GM19455 (cell line): ENCODE measurements around the gene PBLD.
"Not testable (repeated sequence)": the region's sequence is repeated elsewhere in the genome, so short reads cannot be mapped to it uniquely, and the experiment has no call there.

Experiments
- ATAC-seq: cut with Tn5 transposase; IDR thresholded peaks from one replicate; pipeline ENCODE4 v1.9.1; 2021; ENCODE audit not compliant: unreplicated experiment

The PBLD gene

GRCh38 chr10:68331455-68332258 is 1.1 kb downstream of the PBLD start, which contains the start of gene HNRNPH3:
Gene HNRNPH3 (plus strand): TSS chr10:68332064. CDS start chr10:68337222, 5,158 bp downstream.
- ATAC-seq: peak; percentile 87

GRCh38 chr10:68330852-68331454 is 1.8 kb downstream of the PBLD start:
- no peak for ATAC-seq

DNA sequence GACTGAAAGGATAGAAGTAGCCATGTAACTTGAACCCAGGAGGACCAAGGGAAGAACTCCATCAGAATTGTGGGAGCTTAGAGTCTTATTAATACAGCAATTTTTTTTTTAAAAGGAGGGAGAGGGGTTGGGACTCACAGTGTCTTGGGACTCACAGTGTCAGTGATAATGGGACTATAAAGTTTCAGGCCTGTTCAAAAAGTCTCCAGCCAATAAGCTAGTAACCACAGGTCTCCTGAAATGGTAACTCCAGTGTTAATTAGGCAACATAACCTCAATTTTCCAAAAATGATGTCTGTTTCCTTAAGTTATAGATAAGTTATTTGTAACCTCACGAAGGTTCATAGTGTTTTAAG is 3.2 kb downstream of the PBLD start:
- no peak for ATAC-seq

GRCh38 chr10:68327889-68328786 is 4.6 kb downstream of the PBLD start:
- ATAC-seq: no peak

GRCh38 chr10:68324396-68324795 is 8.3 kb downstream of the PBLD start:
- not testable (repeated sequence) for ATAC-seq

DNA sequence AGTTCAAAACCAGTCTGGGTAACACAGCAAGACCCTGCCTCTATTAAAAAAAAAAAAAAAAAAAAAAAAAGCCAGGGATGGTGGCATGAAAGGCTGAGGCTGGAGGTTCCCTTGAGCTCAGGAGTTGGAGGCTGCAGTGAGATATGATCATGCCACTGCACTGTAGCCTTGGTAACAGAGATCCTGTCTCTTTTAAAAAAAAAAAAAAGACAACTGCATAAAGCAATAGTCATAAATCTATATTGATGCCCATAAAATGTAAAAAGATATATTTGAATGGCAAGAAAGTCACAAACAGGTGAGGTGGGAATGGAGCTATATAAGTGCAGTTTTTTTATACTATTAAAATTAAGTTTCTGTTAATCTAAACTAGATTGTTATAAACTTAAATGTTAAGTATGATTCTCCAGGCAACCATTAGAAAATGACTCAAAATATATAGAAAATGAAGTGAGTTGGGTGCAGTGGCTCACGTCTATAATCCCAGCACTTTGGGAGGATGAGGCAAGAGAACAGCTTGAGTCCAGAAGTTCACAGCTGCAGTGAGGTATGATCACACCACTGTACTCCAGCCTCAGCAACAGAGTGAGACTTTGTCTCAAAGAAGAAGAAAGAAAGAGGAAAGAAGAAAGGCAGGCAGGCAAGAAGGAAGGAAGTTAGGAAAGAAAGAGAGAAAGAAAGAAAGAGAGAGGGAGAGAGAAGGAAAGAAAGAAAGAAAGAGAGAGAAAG is 14.2 kb downstream of the PBLD start:
- no peak for ATAC-seq

GRCh38 chr10:68315582-68315981 is 17.1 kb downstream of the PBLD start:
- ATAC-seq: no peak

DNA sequence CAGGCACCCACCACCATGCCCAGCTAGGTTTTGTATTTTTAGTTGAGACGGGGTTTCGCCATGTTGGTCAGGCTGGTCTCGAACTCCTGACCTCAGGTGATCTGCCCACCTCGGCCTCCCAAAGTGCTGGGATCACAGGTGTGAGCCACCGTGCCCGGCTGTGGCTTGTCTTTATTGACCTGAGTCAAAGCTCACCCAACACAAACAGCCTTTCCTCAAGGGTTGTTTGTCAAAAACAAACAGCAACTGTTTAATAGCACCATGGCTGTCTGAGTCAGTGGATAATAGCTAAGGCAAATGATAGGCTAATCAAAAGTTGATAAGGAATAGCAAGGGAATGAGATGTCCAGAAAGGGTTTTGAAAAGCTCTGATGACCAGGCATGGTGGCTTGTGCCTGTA is 17.8 kb downstream of the PBLD start:
- not testable (repeated sequence) for ATAC-seq

DNA sequence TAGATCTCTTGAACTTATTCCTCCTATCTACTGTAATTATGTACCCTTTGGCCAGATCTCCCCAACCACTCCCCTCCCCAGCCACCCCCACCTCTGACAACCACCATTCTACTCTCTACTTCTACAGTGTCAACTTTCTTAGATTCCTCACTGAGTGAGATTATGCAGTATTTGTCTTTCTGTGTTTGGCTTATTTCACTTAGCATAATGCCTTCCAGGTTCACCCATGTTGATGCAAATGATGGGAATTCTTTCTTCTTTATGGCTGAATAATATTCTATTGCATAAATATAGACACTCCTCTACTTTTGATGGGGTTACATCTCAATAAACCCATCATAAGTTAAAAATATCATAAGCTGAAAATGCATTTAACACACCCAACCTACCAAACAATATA is 22.2 kb downstream of the PBLD start:
- no peak for ATAC-seq

- ATAC-seq: no peak
These were observed 26.9 kb downstream of the PBLD start for GRCh38 chr10:68305854-68306253.

GRCh38 chr10:68303849-68304412 is 28.8 kb downstream of the PBLD start:
- ATAC-seq: no peak

DNA sequence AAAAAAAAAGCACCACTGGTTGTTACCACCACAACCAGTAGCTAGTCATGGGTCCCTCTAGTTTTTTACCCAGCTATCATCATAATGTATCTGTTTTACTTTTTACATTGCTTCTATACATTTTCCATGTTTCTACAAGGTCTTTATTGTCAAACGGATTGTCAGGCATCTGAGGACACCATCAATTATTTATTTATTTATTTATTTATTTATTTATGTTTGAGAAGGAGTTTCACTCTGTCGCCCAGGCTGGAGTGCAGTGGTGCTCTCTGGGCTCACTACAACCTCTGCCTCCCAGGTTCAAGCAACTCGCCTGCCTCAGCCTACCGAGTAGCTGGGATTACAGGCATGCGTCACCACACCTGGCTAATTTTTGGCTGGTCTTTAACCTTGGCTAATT is 29.9 kb downstream of the PBLD start:
- ATAC-seq: no peak

GRCh38 chr10:68302503-68302823 is 30.3 kb downstream of the PBLD start:
- ATAC-seq: no peak

DNA sequence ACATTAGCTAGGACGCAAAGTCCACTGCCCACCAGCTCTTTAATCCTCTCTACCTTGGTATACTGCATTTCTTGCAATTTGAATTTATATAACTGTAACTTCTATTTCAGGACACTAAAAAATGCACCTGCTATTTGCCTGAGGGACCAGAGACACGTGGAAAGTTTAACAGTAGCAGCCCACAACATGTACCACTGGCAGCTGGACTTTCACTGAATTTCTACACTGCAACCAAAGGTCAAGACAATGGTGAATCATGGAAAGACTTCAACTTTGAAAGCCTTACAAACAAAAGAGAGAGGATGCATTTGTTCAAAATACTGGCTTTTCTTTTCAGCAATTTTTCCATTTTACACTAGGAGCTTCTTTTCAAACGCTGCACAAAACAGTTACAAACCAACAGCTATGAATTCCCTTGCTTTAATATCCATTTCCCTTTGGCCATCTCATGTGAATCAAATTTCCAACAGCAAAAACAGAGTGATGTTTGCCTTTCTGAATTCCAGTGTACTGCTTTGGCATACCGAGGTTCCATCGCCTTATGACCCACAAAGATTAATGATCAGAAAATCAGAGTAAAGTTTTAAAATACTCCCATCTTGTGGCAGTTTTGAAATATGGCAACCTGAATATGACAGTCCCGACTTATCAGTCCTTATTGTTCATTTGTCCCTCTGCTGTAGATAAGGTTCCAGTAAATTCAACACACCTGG is 30.8 kb downstream of the PBLD start:
- ATAC-seq: peak; percentile 60

GRCh38 chr10:68301301-68301700 is 31.4 kb downstream of the PBLD start:
- ATAC-seq: no peak

DNA sequence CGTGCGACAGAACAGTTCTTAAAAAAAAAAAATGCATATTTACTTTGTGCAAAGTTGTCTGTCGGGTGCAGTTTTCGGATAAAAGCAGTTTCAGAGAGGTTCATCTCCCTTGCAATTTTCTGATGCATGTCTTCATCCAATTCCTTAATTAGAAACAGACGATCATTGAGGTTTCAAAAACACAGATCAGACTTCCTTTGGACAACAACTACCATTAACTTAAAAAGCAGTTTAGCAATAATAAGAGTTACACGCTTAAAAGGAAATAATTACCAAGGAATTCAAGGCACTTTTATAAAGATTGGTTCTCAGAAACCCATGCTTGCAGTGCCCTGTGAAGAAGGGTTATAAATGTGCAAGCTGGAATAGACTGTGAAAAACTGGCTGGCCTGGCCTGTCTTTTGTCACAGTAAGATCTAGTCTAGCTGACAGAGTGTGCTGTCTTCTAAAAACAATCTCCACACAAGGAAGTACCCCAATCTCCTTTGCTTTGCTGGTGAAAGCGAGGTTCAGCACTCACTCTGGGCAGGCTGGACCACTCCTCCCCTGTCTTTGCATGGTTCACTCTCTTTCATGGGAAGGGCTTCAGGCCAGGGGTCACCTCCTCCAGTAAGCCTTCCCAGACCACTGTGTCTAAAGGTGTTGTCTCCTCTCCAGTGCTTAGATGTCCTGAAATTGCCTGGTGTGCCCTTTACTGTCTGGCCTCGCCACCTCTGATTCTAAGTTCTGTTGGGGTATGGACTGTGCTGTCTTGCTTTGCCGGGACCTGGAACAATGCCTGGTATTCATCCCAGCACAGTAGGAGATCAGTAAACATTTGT is 35.7 kb downstream of the PBLD start:
- no peak for ATAC-seq

- no peak for ATAC-seq
These were observed 42.0 kb downstream of the PBLD start for GRCh38 chr10:68290736-68291135.

GRCh38 chr10:68288717-68289116 is 44.0 kb downstream of the PBLD start:
- ATAC-seq: no peak
